NB4 (cell line): ENCODE data around the gene LRRC14B.

Experiments
- DNase-seq: peaks from one replicate; pipeline ENCODE4 v3.0.0; 2010; ENCODE audit warnings: low read depth
- H3K4me3 ChIP-seq: one replicate; pipeline ENCODE4 v1.5.1; 2011; ENCODE audit warnings: mild to moderate bottlenecking, low read depth, low read length, moderate library complexity
- MYC ChIP-seq: IDR thresholded peaks from 2 replicates; pipeline ENCODE4 v1.6.1; 2011; ENCODE audit warnings: low read depth, low read length
- POLR2A ChIP-seq: IDR thresholded peaks from 2 replicates; pipeline ENCODE4 v1.6.1; 2011; ENCODE audit warnings: mild to moderate bottlenecking; ENCODE audit not compliant: insufficient read length; ENCODE audit errors: extremely low read depth
- TF ChIP-seq, protein P1 (sequence below): IDR thresholded peaks from 2 replicates; pipeline ENCODE4 v1.6.1; 2011; ENCODE audit warnings: low read depth, low read length
- TF ChIP-seq, protein P2 (sequence below): IDR thresholded peaks from one replicate; pipeline ENCODE4 v1.5.1; 2012; ENCODE audit warnings: low read depth, low read length

Gene LRRC14B

DNA sequence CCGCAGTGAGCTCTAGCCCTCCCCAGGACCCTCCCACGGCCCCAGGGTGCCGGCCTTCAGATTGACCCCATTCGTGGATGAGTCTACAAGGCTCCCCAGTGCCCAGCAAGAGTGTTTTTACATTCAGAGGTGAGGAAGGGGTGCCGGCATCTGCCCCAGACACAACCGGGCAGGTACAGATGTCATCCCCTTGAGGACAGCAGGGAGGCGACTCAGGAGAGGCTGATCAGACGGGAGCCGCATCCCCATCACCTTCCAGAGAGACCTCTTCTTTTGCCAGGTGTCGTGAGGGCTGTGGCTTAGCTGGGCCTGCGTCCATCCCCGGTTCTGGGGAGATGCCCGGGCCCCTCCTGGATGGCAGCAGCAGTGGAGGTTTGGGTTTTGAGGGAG is 4.3 kb upstream of the LRRC14B start:
- no peak for DNase-seq
- H3K4me3 ChIP-seq = no peak overlapping the region
- TF ChIP-seq, protein P1, sequence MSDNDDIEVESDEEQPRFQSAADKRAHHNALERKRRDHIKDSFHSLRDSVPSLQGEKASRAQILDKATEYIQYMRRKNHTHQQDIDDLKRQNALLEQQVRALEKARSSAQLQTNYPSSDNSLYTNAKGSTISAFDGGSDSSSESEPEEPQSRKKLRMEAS = no peak
- TF ChIP-seq POLR2A (no peak), MYC (no peak)
- TF ChIP-seq, protein P2, sequence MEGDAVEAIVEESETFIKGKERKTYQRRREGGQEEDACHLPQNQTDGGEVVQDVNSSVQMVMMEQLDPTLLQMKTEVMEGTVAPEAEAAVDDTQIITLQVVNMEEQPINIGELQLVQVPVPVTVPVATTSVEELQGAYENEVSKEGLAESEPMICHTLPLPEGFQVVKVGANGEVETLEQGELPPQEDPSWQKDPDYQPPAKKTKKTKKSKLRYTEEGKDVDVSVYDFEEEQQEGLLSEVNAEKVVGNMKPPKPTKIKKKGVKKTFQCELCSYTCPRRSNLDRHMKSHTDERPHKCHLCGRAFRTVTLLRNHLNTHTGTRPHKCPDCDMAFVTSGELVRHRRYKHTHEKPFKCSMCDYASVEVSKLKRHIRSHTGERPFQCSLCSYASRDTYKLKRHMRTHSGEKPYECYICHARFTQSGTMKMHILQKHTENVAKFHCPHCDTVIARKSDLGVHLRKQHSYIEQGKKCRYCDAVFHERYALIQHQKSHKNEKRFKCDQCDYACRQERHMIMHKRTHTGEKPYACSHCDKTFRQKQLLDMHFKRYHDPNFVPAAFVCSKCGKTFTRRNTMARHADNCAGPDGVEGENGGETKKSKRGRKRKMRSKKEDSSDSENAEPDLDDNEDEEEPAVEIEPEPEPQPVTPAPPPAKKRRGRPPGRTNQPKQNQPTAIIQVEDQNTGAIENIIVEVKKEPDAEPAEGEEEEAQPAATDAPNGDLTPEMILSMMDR = no peak

DNA sequence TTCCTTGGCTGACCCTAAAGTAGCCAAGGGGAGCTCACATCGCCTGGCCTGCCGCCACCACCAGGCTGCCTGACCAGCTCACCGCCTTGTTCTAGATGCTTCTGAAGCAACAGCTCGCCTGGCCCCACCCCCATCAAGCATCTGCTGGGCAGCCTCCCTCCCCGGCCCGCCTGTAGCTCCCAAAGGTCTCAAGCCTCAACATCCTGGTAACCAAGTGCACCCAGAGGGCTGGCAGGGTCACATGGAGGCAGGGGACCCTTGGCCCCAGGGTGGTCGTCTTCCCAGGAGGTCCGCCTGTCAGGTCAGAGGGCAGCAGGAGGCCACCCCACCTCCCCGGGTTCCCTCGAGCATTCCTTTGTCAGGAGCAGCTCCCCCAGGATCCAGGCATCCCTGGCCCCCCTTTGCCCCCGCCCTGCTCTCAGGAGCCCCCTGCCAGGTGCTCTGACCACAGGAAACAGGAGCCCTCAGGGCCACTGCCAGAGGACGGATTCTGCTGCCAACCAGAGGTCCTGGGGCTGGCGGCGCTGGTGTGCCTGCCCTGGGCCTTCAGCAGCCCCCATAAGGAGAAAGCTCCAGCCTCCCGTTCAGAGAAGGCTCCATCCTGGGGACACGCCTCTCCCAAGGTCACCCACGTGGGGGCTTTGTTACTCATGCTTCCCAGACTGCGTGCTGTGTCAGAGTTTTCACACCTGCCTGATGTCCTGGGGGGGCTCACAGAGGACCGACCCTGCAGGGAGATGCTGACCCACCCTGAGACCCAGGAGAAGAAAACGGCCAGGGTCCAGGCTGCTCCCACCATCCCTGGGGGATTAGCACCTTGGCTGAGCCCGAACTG is 3.5 kb upstream of the LRRC14B start:
- no peak for DNase-seq
- no peak overlapping the region for H3K4me3 ChIP-seq
- TF ChIP-seq, protein P2 = no peak
- TF ChIP-seq, protein P1 = no peak
- TF ChIP-seq POLR2A (no peak), MYC (no peak)

DNA sequence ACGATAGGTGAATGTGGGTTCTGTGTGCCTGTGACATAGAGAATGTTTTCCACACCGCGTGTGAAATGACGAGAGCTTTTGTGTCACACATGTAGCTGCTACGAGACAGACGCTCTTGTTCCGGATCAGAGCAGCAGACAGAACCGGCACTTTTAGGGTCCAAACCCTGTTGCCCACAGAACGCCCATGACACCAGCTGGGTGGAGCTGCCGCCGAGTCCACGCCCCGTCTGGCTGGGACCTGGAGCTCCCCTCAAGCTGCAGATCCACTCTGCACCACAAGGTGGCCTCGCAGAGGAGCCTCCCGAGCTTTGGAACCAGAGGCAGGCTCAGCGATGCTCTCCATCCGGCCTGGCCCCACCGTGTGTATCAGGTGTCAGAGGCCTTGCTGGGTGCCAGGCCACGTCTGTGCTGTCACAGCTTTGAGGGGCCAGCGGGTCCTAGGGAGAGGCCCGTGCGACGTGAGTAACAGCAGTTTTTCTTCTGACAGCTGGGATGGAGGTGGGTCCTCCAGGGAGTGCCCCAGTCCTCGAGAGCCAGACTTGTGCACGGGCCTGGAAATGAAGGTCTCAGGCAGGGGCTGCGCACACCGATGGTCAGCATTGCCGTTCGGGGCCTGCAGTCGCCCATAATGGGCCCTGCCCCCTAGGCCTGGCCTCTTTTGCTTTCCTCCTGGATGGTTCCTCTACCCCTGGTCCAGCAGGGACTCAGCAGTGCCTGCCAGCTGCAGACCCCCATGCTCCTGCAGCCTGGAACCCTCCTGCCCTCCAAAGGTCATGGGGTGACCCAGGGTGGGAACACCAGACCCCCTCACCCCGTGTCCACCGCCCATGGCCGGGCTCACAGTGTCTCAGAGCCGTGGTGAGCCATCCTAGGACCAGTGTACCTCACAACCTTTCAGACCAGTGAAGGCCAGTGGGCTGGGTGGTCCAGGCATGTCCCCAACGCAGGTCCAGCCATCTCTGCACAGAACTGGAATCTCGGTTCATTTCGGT is 2.5 kb upstream of the LRRC14B start:
- TF ChIP-seq, protein P2 = peak; percentile 91
- TF ChIP-seq, protein P1 = no peak
- TF ChIP-seq POLR2A = no peak
- H3K4me3 ChIP-seq = no peak overlapping the region
- DNase-seq = peak; percentile 79

DNA sequence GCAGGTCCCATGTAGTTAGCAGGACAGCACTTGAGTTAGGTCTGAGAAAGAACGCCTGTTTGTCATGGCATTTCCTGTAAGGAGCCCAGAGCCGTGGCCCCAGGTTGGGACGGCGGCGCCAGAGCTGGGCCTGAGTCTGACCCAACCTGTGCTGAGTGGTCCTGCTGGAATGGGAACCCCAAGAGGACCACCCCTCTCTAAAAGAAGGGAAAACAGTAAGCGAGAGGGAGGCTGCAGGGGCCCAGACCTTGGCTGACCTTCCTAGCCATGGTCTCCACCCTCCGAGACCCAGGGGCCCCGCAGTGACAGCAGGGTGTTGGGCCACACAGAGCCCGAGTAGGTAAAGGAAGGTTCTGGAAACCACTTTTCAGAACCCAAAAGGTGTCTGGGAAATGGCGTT is 1.8 kb upstream of the LRRC14B start:
- no peak for TF ChIP-seq MYC
- TF ChIP-seq POLR2A = no peak
- TF ChIP-seq, protein P1 = no peak
- TF ChIP-seq, protein P2 = no peak
- no peak for DNase-seq

DNA sequence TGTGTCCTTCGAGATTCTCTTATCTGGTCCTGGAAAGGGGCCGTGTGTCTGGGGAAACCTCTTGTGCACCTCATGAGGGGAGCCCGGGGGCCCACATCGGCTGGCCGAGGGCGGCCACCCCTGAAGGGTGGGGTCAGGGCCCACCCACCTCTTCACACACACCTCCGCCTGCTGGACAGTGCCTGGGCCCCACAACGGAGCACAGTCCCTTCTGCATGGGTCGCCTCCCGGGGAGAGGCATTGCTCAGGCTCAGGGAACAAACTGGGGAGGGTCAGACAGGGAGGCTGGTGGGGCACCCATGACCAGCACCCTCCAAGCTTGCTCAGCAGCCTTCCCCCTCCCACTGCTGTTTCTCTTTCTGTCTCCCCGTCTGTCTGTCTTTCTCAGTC is 1.3 kb upstream of the LRRC14B start:
- H3K4me3 ChIP-seq = no peak overlapping the region
- TF ChIP-seq, protein P1 = no peak
- TF ChIP-seq POLR2A = no peak
- DNase-seq = no peak

More for the DNA sequence above, 1.8 kb upstream of the LRRC14B start:
- H3K4me3 ChIP-seq = no peak overlapping the region
